HG03139 (cell line): ENCODE data around the gene PPHLN1.

Experiments
- ATAC-seq: cut with Tn5 transposase; IDR thresholded peaks from one replicate; pipeline ENCODE4 v1.9.1; 2021; ENCODE audit not compliant: unreplicated experiment

The PPHLN1 gene

GRCh38 chr12:42475106-42475505 lies 149.1 kb downstream of the PPHLN1 start:
- no peak for ATAC-seq

- no peak for ATAC-seq
Observed at GRCh38 chr12:42477941-42478340, 152.0 kb downstream of the PPHLN1 start.

- ATAC-seq, result no peak
Observed at GRCh38 chr12:42481368-42481767, 155.4 kb downstream of the PPHLN1 start.

- no peak for ATAC-seq
Observed at GRCh38 chr12:42482041-42482747, 156.2 kb downstream of the PPHLN1 start.

- peak; percentile 78 for ATAC-seq
Observed at GRCh38 chr12:42482748-42483520, 157.0 kb downstream of the PPHLN1 start.

GRCh38 chr12:42483521-42483790 lies 157.5 kb downstream of the PPHLN1 start:
- peak; percentile 22 for ATAC-seq

GRCh38 chr12:42484996-42485395 lies 159.0 kb downstream of the PPHLN1 start:
- no peak for ATAC-seq

- no peak for ATAC-seq
Observed at GRCh38 chr12:42485823-42486222, 159.9 kb downstream of the PPHLN1 start.

- ATAC-seq, result no peak
Observed at GRCh38 chr12:42486407-42486806, 160.4 kb downstream of the PPHLN1 start.

GRCh38 chr12:42490261-42490842 lies 164.4 kb downstream of the PPHLN1 start:
- no peak for ATAC-seq
